ENCODE measurements around the gene ACAP3. TPM values are rescaled to one million over a fixed set of nuclear protein-coding genes. Genes with fewer than 3 reads are reported as not detected.

Gene ACAP3
- total and polyA plus RNA-seq, 10 donors, result 12.6 to 89.7 (median 41.5) TPM

- DNase-seq, result peak; percentile 70
- Histone ChIP-seq H3K4me3 (no peak overlapping the region), H3K27me3 (replicated peaks in 1 of 7) (peaks cover 0 to 4% (median 0%) of the 10 kb centered on the region in 7 donors), H3K36me3 (peaks cover 0 to 55% (median 7%) of the 10 kb centered on the region in 6 donors), H3K27ac (no peak overlapping the region), H3K4me1 (peaks cover 0 to 22% (median 8%) of the 10 kb centered on the region in 6 donors), H3K9me3 (no peaks in the 10 kb centered on the region)
- intact Hi-C loops (cut with DNase I; ENCODE audit: low total_unique reads), result loop anchor here (2.0 kb wide), 1 partner anchor 171 kb away; no protein-coding TSS in a partner anchor
- WGBS, 5 donors, result 80 to 93% (median 88%) methylated on average over 37 to 94 of the region's 94 CpGs
- peak in 1 of 3 donors; percentile 15 for TF ChIP-seq POLR2AphosphoS5 (IDR thresholded peaks at IDR 0.05)
- no peak for TF ChIP-seq POLR2A (IDR thresholded peaks at IDR 0.05)
- no peak for TF ChIP-seq CTCF (IDR thresholded peaks at IDR 0.05 in 8 of 11, conservative IDR thresholded peaks at IDR 0.05 in 3 of 11)
Measured at GRCh38 chr1:1293263-1294249, 14.2 kb downstream of the ACAP3 start.

GRCh38 chr1:1292851-1293250 lies 14.9 kb downstream of the ACAP3 start:
- intact Hi-C loops (cut with DNase I; ENCODE audit: low total_unique reads), result loop anchor here (2.0 kb wide), 1 partner anchor 170 kb away; no protein-coding TSS in a partner anchor
- WGBS, 5 donors, result 85 to 97% (median 90%) methylated on average over 13 to 18 of the region's 18 CpGs

DNA sequence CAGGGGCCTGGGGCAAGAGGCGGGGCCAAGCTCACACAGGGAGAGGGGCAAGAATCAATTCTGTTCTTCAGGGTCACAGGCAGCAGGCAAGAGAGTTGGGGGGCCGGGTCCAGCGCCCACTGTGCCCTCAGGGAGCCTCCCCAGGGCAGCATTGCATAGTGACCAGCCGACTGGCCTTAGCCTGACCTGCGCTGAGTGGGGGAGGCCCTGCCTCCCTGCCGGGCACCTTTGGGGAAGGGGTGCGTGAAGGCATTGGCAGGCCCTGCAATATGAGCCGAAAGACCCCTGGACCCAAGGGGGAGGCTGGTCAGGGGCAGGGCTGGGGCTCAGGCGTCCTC lies 15.3 kb downstream of the ACAP3 start:
- peak; percentile 66 for DNase-seq
- 83 to 93% (median 91%) methylated on average over 8 to 9 of the region's 9 CpGs for WGBS, 5 donors
- Histone ChIP-seq H3K9me3 (no peaks in the 10 kb centered on the region), H3K36me3 (peaks cover 0 to 45% (median 4%) of the 10 kb centered on the region in 6 donors), H3K27ac (no peak overlapping the region), H3K27me3 (replicated peaks in 1 of 7) (peaks cover 0 to 6% (median 0%) of the 10 kb centered on the region in 7 donors), H3K4me1 (peaks cover 0 to 21% (median 10%) of the 10 kb centered on the region in 6 donors), H3K4me3 (no peak overlapping the region)
- intact Hi-C loops (cut with DNase I; ENCODE audit: low total_unique reads), result loop anchor here (2.0 kb wide), 1 partner anchor 170 kb away; no protein-coding TSS in a partner anchor
- TF ChIP-seq CTCF (IDR thresholded peaks at IDR 0.05 in 8 of 11, conservative IDR thresholded peaks at IDR 0.05 in 3 of 11), result no peak

More at GRCh38 chr1:1292851-1293250, 14.9 kb downstream of the ACAP3 start:
- no peak overlapping the region for H3K27ac ChIP-seq
- H3K4me1 ChIP-seq, result peaks cover 0 to 21% (median 9%) of the 10 kb centered on the region in 6 donors
- peaks cover 0 to 49% (median 6%) of the 10 kb centered on the region in 6 donors for H3K36me3 ChIP-seq
- H3K9me3 ChIP-seq, result no peaks in the 10 kb centered on the region
- no peak overlapping the region for H3K4me3 ChIP-seq
- TF ChIP-seq POLR2AphosphoS5 (IDR thresholded peaks at IDR 0.05) (no peak), POLR2A (IDR thresholded peaks at IDR 0.05) (no peak), CTCF (IDR thresholded peaks at IDR 0.05 in 8 of 11, conservative IDR thresholded peaks at IDR 0.05 in 3 of 11) (no peak)
- DNase-seq, result peak; percentile 75
- peaks cover 0 to 4% (median 0%) of the 10 kb centered on the region in 7 donors for H3K27me3 ChIP-seq (replicated peaks in 1 of 7)
